ENCODE measurements around the gene HMGXB4.

DNA sequence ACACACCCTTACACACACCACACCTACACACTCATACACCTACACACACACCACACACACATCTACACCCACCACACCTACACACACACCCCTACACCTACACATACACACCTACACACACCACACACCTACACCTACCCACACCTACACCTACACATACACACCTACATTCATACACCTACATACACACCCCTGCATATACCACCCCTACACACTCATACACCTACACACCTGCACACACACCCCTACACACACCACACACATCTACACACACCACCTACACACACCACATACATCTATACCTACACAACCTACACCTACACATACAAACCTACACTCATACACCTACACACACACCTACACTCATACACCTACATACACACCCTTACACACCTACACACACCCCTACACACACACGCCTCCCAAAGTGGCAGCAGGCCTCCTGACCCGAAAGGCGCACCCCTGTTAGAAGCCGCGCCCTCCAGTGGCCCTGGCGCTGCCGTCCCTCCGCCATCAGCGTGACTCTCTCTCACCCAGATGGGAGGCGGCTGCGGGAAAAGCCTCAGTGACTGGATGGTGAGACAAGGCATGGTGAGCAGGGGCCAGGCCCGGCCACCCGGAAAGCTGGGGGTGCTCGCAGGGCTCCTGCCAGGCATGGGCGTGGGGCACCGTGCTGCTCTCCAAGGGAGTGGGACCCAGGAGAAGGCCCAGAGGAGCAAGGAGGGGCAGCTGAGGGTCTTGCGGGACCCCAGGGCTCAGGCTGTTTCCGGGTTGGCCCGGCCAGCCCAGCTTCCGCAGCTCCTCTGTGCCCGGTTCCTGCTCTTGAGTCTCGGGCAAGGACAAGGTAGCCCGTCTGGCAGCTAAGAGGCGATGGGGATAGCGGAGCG lies 86.6 kb downstream of the HMGXB4 start:
- TF ChIP-seq, protein P1, sequence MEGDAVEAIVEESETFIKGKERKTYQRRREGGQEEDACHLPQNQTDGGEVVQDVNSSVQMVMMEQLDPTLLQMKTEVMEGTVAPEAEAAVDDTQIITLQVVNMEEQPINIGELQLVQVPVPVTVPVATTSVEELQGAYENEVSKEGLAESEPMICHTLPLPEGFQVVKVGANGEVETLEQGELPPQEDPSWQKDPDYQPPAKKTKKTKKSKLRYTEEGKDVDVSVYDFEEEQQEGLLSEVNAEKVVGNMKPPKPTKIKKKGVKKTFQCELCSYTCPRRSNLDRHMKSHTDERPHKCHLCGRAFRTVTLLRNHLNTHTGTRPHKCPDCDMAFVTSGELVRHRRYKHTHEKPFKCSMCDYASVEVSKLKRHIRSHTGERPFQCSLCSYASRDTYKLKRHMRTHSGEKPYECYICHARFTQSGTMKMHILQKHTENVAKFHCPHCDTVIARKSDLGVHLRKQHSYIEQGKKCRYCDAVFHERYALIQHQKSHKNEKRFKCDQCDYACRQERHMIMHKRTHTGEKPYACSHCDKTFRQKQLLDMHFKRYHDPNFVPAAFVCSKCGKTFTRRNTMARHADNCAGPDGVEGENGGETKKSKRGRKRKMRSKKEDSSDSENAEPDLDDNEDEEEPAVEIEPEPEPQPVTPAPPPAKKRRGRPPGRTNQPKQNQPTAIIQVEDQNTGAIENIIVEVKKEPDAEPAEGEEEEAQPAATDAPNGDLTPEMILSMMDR (IDR thresholded peaks at IDR 0.05; ENCODE audit: low read depth, low read length) = no peak
- TF ChIP-seq POLR2A (IDR thresholded peaks at IDR 0.05; ENCODE audit: extremely low read depth, insufficient read length) (no peak), MYC (IDR thresholded peaks at IDR 0.05; ENCODE audit: low read depth, low read length) (no peak)
- TF ChIP-seq, protein P2, sequence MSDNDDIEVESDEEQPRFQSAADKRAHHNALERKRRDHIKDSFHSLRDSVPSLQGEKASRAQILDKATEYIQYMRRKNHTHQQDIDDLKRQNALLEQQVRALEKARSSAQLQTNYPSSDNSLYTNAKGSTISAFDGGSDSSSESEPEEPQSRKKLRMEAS (IDR thresholded peaks at IDR 0.05; ENCODE audit: low read depth, low read length) = no peak

Data from NB4 (cell line).